ENCODE results near the gene ROR2. TPM values are rescaled to one million over a fixed set of nuclear protein-coding genes. Genes with fewer than 3 reads are reported as not detected.

ROR2 gene
- total and polyA plus RNA-seq, 4 donors = 0.13 to 0.84 (median 0.52) TPM

GRCh38 chr9:91765296-91765695 is 184.7 kb downstream of the ROR2 start (continued):
- TF ChIP-seq CTCF (IDR thresholded peaks at IDR 0.05; ENCODE audit: low read depth, low read length, missing input control) (no peak), FOXA2 (IDR thresholded peaks at IDR 0.05) (no peak), FOXA1 (IDR thresholded peaks at IDR 0.05) (no peak), ATF3 (IDR thresholded peaks at IDR 0.05) (no peak)

GRCh38 chr9:91764661-91765060 is 185.4 kb downstream of the ROR2 start:
- H3K9me3 ChIP-seq (ENCODE audit: control insufficient read depth in 4 of 4, low read length in 3 of 4) = peaks cover 0 to 12% (median 0%) of the 10 kb centered on the region in 4 donors
- no peak for TF ChIP-seq ATF3 (IDR thresholded peaks at IDR 0.05)
- no peak for TF ChIP-seq MAX (IDR thresholded peaks at IDR 0.05)
- TF ChIP-seq EGR1 (IDR thresholded peaks at IDR 0.05; ENCODE audit: low read depth in 2 of 2) = no peak
- no peak for TF ChIP-seq NR2F2 (IDR thresholded peaks at IDR 0.05)
- TF ChIP-seq SP1 (IDR thresholded peaks at IDR 0.05) = no peak
- no peak for TF ChIP-seq HNF4G (IDR thresholded peaks at IDR 0.05)
- TF ChIP-seq YY1 (IDR thresholded peaks at IDR 0.05) = no peak
- TF ChIP-seq GABPA (IDR thresholded peaks at IDR 0.05 in 1 of 2, conservative IDR thresholded peaks at IDR 0.05 in 1 of 2) = no peak
- no peak for TF ChIP-seq TAF1 (conservative IDR thresholded peaks at IDR 0.05)
- no peak for TF ChIP-seq FOXA1 (IDR thresholded peaks at IDR 0.05)
- no peak for TF ChIP-seq ZBTB33 (IDR thresholded peaks at IDR 0.05)
- no peak overlapping the region for H3K9ac ChIP-seq (ENCODE audit: low read depth in 1 of 2, low read length in 2 of 2)
- no peak for DNase-seq (ENCODE audit: low spot score)
- peaks cover 0 to 8% (median 0%) of the 10 kb centered on the region in 4 donors for H3K27me3 ChIP-seq (ENCODE audit: control insufficient read depth in 4 of 4, insufficient read depth in 4 of 4, low read length in 3 of 4)
- H3K36me3 ChIP-seq (ENCODE audit: control insufficient read depth in 4 of 4, insufficient read depth in 3 of 4, low read depth in 1 of 4, low read length in 3 of 4) = no peaks in the 10 kb centered on the region
- H3K4me1 ChIP-seq (ENCODE audit: control insufficient read depth in 4 of 4, insufficient read depth in 4 of 4, low read length in 3 of 4) = no peaks in the 10 kb centered on the region
- H3K4me3 ChIP-seq (ENCODE audit: low read depth in 1 of 3, low read length in 3 of 3) = no peak overlapping the region
- 82% methylated on average over 2 of the region's 2 CpGs for WGBS
- no peak overlapping the region for H3K27ac ChIP-seq (ENCODE audit: low read depth in 1 of 2, low read length in 2 of 2)

- no peak overlapping the region for H3K9ac ChIP-seq (ENCODE audit: low read depth in 1 of 2, low read length in 2 of 2)
- WGBS = 86% methylated on average over 4 of the region's 4 CpGs
- peaks cover 0 to 4% (median 0%) of the 10 kb centered on the region in 4 donors for H3K27me3 ChIP-seq (ENCODE audit: control insufficient read depth in 4 of 4, insufficient read depth in 4 of 4, low read length in 3 of 4)
- H3K9me3 ChIP-seq (ENCODE audit: control insufficient read depth in 4 of 4, low read length in 3 of 4) = peaks cover 0 to 12% (median under 1%) of the 10 kb centered on the region in 4 donors
- H3K4me1 ChIP-seq (ENCODE audit: control insufficient read depth in 4 of 4, insufficient read depth in 4 of 4, low read length in 3 of 4) = no peaks in the 10 kb centered on the region
- no peaks in the 10 kb centered on the region for H3K36me3 ChIP-seq (ENCODE audit: control insufficient read depth in 4 of 4, insufficient read depth in 3 of 4, low read depth in 1 of 4, low read length in 3 of 4)
- DNase-seq (ENCODE audit: low spot score) = no peak
- H3K27ac ChIP-seq (ENCODE audit: low read depth in 1 of 2, low read length in 2 of 2) = no peak overlapping the region
- H3K4me3 ChIP-seq (ENCODE audit: low read depth in 1 of 3, low read length in 3 of 3) = no peak overlapping the region
- TF ChIP-seq YY1 (IDR thresholded peaks at IDR 0.05) = no peak
- no peak for TF ChIP-seq HNF4A (conservative IDR thresholded peaks at IDR 0.05)
- no peak for TF ChIP-seq RXRA (IDR thresholded peaks at IDR 0.05)
- no peak for TF ChIP-seq GABPA (IDR thresholded peaks at IDR 0.05 in 1 of 2, conservative IDR thresholded peaks at IDR 0.05 in 1 of 2)
- TF ChIP-seq NR2F2 (IDR thresholded peaks at IDR 0.05) = no peak
- no peak for TF ChIP-seq RAD21 (IDR thresholded peaks at IDR 0.05)
- no peak for TF ChIP-seq CTCF (IDR thresholded peaks at IDR 0.05; ENCODE audit: low read depth, low read length, missing input control)
- TF ChIP-seq ZBTB33 (IDR thresholded peaks at IDR 0.05) = no peak
- no peak for TF ChIP-seq ATF3 (IDR thresholded peaks at IDR 0.05)
- no peak for TF ChIP-seq SP1 (IDR thresholded peaks at IDR 0.05)
- TF ChIP-seq JUND (IDR thresholded peaks at IDR 0.05) = no peak
- TF ChIP-seq FOXA2 (IDR thresholded peaks at IDR 0.05) = no peak
These were observed 188.7 kb downstream of the ROR2 start for GRCh38 chr9:91761362-91761761.

Measured in liver (tissue), 9 donors.